T47D (cell line): ENCODE data around the gene CABCOCO1.
"Not testable (repeated sequence)": the region's sequence is repeated elsewhere in the genome, so short reads cannot be mapped to it uniquely, and the experiment has no call there.

Experiments used
- DNase-seq, 2 experiments: peaks; one replicate each; pipeline versions ENCODE4 v3.0.0 to v3.0.0-alpha.2; 2011 to 2012; ENCODE audit warnings: low read depth in 1 of 2, low spot score in 1 of 2
- JUND ChIP-seq: IDR thresholded peaks from 2 replicates; pipeline ENCODE4 v1.6.1; 2012; ENCODE audit warnings: low read depth
- in situ Hi-C: cut with HindIII; loops from 2 replicates; pipeline ENCODE4 v1.10.0; 2016; ENCODE audit warnings: low sequenced_read_pairs, low pct_unique_long_range_greater_than_20kb

The CABCOCO1 gene

DNA sequence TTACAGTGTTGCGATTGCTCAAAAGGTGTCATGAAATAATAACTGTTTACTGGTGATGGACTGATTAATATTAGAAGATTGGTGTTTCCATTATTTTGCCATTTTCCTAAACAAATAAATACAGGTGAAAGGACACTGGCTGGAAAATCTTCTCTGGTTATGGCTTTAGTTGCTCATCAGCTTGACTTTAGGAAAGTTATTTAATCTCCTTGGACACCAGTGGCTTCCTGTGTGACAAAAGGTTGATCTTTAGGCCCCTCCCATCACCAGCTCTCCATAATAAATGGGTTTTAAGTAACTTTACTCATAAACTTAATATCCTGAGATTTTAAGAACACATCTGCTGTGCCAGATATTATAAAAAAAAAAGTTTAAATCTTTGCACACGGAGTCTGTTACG, 737 bp downstream of the CABCOCO1 start:
- no peak for TF ChIP-seq JUND
- no peak for DNase-seq
- in situ Hi-C loops: no loop called here

DNA sequence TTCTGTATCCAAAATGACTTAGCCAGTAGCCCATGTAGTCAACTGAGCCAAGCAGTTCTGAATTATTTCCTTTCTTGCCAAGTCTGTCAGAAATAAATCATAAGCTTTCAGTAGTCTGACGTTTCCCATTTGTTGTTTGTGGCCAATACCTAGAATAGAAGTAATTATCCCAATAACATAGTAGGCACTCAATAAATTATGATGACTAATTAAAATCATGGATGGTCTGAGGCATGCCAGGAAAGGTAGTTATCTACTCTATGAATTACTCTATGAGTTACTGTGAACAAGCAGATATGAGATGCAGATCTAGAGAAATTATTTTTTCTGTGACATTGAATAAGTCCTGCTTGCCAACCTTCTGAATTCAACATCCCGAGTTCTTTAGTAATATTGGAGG, 2.3 kb downstream of the CABCOCO1 start:
- in situ Hi-C loops: no loop called here
- TF ChIP-seq JUND: no peak
- DNase-seq: no peak

GRCh38 chr10:61669161-61669725, 6.5 kb downstream of the CABCOCO1 start:
- DNase-seq: no peak

GRCh38 chr10:61669849-61670248, 7.1 kb downstream of the CABCOCO1 start:
- DNase-seq: no peak
- TF ChIP-seq JUND: no peak
- in situ Hi-C loops: no loop called here

More at GRCh38 chr10:61669161-61669725, 6.5 kb downstream of the CABCOCO1 start:
- no peak for TF ChIP-seq JUND
- in situ Hi-C loops: no loop called here

DNA sequence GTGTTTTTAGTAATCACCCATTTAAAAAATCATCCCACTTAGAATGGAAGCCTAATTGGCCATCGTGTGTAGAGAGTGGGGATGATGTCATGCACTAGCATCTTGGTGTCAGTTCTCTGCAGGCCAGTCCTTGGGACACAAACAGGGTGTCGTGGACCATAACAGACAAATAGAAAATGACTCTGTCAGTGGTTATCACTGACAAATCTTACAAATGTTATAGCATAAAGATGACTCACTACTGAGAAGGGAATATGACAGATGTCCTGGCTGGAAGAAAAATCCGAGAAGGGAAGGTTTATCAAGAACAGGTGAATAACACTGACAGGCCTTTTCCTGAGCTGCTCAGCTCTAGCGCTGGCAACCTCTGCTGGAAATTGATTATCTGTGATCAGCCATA, 10.6 kb downstream of the CABCOCO1 start:
- in situ Hi-C loops: no loop called here

GRCh38 chr10:61682323-61682722, 19.6 kb downstream of the CABCOCO1 start:
- in situ Hi-C loops: no loop called here
- TF ChIP-seq JUND: no peak
- peak in 1 of 2 experiments; percentile 42 for DNase-seq

More for the DNA sequence above, 10.6 kb downstream of the CABCOCO1 start:
- no peak for DNase-seq
- no peak for TF ChIP-seq JUND

GRCh38 chr10:61683319-61683718, 20.6 kb downstream of the CABCOCO1 start:
- in situ Hi-C loops: no loop called here
- TF ChIP-seq JUND: no peak
- no peak for DNase-seq

GRCh38 chr10:61684894-61685507, 22.3 kb downstream of the CABCOCO1 start:
- in situ Hi-C loops: no loop called here
- no peak for DNase-seq
- no peak for TF ChIP-seq JUND

DNA sequence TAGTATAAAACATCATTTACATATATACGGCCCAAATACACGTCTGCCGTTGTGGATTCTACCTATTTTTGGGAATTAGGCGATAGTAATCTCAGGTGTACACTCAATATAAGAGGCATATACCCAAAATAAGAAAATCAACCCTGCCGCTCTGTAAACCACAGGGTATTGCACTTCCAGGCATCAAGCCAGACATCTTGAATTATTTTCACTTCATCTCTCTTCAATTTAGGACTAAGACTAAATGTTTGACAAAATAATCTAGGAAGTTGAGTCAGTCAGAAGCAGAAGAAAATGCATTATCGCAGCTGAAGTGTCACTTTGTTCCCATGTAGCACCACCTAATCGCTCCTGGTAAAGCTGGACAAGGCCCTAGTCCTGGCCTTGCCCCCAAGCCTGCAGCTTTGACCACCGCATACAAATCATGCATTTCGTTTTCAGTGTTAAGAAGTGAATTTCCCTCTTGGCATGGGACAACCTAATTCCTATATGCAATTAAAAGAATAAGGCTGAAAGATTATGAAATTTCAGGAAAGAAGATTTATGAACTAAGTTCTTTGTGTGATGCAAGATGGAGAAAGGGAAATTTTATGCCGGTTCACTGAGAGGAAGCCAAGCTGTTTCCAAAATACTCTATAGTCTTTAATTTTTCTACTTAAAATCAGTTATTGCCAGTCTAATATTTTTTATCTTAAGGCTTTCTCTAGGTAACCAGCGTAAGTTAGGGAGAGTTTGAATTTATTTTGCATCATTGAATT, 26.0 kb downstream of the CABCOCO1 start:
- no peak for TF ChIP-seq JUND
- in situ Hi-C loops: no loop called here

GRCh38 chr10:61691667-61692066, 28.9 kb downstream of the CABCOCO1 start:
- in situ Hi-C loops, DNase-seq: not testable (repeated sequence)

More for the DNA sequence above, 26.0 kb downstream of the CABCOCO1 start:
- no peak for DNase-seq

DNA sequence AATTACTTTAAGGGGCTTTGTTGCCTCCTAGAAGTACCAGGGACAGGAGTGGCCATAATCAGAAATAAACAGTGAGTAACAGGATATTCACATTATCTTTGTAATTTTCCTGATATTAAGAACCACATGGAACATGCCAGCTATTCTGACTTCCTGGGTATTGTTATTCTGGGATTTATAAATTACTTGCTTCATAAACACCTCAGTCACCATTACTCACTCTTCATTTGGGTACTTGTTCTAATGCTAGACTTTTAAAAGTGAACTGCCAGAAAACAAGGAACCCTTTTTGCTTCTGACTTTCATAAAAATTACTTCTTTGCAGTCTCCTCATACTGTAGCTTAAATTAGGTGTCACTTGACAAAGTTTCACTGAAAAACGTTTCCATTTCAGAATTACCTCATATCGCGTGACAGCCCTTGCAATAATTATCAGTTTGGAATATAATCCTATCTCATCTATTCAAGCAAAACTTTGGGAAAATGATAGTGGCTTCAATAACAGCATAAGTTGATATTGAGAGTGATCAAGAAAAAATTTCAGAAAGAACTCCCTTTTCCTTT, 29.8 kb downstream of the CABCOCO1 start:
- TF ChIP-seq JUND: no peak
- in situ Hi-C loops: no loop called here
- no peak for DNase-seq

DNA sequence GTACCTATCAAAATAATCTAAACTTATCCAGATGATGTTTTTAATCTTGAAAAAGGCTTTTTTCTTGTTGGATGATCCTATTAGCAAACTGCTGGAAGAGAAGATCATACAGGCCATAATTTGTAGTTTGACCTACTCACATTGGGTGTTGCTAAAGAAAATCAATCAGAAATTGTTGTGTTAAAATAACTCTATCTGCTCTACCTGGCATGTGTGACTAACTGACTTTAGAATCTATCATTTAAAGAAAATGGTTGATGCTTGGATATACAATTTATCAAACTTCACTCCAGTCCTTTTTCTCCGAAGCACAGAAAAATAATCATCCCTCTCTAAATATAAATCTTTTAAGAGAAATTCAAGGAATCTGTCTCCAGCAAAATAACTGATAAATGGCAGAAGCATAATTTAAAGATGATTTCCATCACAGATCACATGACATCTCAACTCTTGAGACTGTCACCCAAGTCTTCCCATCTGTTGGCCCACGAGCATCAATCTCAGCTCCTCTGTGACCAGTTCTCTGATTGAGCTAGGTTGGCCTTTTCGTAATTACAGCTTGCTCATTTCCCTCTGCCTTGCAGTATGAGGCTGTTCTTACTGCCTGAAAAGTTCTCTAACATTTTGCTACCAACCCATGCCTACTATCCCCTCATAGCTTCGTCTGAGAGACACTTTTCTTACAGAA, 36.4 kb downstream of the CABCOCO1 start:
- no peak for DNase-seq
- TF ChIP-seq JUND: no peak
- in situ Hi-C loops: no loop called here
